GM21367 (cell line): Measurements from ENCODE around the gene PYM1.
"Not testable (repeated sequence)": the region's sequence is repeated elsewhere in the genome, so short reads cannot be mapped to it uniquely, and the experiment has no call there.

Experiments used
- ATAC-seq: cut with Tn5 transposase; IDR thresholded peaks from one replicate; pipeline ENCODE4 v1.9.1; 2021; ENCODE audit not compliant: unreplicated experiment

The PYM1 gene

DNA sequence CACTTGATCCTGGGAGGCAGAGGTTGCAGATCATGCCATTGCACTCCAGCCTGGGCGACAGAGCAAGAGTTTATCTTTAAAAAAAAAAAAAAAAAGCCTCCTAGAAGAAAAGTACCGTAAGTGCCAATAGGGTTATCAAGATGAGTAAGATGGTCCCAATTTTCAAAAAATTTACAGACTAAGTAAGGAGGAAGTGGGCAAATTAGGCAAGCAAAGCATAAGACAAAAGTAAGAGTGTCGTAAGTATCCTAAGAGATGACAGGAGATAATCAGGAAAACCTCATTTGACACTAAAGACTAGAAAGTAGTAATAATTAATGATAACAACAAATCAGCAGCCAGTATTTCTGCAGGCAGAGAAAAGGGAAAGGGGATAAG is 12.2 kb downstream of the PYM1 start:
- ATAC-seq, result no peak

DNA sequence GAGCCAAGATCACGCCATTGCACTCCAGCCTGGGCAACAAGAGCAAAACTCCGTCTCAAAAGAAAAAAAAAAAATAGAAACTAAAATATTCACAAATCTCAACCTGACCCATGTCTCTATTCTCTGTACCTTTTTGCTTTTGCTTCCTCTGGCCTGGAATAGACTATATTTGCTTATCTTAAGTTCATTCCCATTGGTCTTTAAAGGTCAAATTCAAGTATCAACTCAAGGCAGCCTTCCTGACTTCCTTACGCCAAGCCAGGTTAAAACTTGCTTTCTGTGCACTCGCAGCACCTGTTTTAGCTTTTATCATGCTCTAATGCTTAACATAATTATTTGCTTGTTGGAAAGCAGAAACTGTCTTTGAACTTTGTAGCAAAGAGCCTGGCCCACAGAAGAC is 14.8 kb downstream of the PYM1 start:
- no peak for ATAC-seq

DNA sequence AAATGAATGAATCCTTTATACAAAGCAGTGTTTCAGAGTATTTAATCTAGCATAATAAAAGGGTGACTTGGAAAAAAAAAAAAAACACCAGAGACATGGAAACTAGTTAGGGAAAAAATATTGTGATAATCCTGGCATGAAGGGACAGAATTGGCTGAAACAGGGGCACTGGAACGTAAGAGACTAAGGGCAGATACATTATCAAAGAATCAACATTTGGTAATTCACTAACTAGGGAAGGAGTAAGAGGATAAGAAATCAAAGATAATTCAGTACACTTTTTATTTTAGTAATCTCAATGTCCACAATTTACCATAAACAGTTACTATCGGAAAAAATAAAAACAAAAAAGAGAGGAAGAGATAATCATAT is 18.2 kb downstream of the PYM1 start:
- ATAC-seq, result no peak

DNA sequence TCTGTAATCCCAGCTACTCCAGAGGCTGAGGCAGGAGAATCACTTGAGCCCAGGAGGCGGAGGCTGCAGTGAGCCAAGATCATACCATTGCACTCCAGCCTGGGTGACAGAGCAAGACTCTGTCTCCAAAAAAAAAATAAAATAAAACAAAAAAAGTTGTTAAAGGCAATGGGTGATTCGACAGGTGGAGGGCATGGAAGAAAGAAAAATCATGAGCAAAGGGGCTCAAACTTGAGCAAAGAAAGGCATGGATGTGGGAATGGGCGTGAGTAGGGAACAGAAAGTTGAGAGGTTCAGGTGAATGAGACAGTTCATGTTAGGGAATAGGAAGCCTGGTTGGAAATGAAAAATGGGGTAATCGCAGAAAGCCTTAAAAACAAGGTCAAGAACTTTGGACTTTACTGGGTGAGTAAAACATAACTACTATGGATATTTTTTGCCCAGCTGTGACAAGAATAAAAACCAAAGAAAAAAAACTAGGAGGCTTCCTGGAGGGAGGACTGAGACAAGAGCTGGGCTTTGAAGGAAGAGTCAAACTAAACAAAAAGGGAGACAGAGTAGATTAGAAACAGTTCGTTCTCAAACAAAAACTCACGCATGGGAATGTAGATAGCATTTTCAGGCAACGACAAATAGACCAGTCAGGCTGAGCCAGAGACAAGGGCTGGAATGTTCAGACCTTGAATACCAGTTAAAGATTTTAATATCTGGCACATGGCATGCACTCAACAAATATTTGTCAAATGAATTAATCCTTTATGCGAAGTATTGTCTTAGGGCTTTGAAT is 18.8 kb downstream of the PYM1 start:
- no peak for ATAC-seq

DNA sequence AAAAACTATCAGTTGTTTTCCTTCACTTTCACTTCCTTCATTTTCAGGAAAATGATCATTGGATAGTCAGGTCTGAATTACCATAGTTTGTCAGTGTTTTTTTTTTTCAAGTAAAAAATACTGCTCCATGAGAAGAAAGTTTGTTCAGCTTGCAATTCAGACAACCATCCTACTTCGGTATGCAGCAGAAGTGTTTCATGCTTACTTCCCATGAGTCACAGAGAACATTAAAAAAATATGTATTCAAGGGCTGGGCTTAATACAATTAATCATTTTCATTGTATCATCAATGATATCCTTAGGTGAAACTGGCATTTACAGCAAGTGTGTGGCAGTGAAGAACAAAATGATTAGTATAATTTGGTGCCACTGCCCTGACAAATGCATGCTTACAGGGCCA is 21.6 kb downstream of the PYM1 start:
- ATAC-seq, result no peak

DNA sequence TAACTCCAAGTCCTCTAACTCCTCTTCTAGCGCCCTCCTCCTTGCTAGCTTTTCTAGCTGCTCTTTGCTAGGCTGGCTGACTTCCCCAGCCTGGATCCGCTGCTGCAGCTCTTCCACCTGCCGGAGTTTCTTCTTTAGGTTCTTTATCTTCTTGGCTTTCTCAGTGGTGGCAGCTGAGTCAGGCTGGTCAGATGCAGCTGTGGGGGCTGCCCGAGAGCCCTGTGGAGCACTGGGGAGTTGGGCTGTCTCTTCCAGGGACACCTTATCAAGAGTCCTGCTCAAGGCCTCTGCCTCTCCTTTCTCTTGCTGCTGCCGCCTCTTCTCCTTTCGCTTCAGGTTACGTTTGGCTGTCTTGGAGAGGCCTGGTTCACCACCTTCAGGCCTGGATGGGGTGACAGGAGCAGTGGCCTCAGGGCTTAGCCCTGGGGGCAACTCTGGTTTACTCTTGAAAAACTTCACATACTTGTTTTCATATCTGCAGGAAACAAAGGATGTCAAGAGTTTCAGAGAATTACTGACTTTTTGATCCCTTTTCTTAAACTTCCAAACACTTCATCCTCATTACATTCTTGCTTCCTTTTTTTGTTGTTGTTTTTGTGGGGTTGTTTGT is 25.7 kb downstream of the PYM1 start:
- no peak for ATAC-seq

DNA sequence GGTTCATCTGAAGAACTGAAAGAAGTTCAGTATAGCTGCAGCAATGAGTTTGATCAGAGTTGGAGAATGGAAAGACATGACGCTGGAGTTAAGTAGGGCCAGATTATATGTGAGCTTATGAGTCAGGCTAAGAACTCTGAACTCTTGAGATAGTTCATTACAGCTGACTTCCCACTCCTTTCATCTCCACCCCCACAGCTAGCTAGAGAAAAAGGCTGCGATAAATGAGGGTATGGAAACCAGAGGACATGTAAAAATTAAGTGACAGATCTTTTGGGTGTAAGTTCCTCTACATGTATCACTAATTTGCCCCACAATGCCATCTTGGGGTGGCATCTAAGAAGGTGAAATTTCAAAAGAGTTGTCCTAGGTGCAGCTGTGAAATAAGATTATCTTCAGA is 28.6 kb downstream of the PYM1 start:
- ATAC-seq, result no peak

DNA sequence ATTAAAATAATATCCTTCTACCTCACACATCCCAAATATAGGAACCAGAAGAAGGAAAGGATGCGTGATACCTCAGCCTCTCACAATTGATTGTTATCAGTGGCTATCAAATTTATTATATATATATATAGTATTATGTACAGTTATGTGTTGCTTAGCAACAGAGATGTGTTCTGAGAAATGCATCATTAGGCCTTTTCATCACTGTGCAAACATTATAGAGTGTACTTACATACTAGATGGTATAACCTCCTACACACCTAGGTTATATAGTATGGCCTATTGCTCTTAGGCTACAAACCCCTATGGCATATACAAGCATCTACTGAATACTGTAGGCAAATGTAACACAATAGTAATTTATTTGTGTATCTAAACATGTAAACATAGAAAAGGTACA is 34.0 kb downstream of the PYM1 start:
- ATAC-seq, result no peak

DNA sequence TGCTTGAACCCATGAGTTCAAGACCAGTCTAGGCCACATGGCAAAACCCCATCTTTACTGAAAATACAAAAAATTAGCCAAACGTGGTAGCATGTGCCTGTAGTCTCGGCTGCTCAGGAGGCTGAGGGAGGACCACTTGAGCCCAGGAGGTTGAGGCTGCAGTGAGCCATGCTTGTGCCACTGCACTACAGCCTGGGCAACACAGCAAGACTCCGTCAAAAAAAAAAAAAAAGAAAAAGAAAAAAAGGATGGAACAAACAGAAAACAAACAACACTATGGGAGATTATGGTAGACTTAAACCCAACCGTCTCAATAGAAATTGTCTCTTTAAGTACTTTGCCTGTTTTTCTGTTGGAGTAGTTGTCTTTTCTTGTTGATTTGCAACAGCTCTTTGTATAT is 36.4 kb downstream of the PYM1 start:
- no peak for ATAC-seq

DNA sequence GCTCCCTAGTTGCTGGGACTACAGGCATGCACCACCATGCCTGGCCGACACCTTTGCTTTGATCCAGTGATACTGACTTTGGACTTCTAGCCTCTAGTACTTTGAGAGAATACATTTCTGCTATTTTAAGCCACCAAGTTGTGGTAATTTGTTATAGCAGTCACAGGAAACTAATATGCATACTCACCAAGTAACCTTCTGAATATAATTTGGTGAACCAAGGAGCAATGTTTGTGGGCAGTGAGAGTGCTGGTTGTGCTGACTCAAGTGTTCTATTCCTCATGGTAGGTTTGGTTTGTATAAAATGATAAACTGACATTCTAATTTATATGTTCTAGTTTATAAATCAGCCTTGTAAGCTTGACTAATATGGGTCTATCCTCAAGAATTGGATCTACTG is 42.6 kb downstream of the PYM1 start:
- no peak for ATAC-seq

DNA sequence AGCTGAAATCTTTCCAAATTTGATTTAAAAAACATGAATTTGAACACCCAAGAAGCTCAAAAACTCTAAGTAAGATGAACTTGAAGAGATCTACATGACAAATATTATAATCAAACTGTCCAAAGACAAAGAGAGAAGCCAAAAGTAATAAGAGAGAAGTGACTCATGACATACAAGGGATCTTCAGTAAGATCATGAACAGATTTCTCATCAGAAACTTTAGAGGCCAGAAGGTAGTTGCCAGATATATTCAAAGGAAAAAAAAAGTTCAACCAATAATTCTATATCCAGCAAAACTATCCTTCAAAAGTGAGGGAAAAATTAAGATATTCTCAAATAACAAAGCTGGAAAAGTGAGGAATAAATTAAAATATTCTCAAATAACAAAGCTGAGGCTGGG is 49.9 kb downstream of the PYM1 start:
- ATAC-seq, result no peak

DNA sequence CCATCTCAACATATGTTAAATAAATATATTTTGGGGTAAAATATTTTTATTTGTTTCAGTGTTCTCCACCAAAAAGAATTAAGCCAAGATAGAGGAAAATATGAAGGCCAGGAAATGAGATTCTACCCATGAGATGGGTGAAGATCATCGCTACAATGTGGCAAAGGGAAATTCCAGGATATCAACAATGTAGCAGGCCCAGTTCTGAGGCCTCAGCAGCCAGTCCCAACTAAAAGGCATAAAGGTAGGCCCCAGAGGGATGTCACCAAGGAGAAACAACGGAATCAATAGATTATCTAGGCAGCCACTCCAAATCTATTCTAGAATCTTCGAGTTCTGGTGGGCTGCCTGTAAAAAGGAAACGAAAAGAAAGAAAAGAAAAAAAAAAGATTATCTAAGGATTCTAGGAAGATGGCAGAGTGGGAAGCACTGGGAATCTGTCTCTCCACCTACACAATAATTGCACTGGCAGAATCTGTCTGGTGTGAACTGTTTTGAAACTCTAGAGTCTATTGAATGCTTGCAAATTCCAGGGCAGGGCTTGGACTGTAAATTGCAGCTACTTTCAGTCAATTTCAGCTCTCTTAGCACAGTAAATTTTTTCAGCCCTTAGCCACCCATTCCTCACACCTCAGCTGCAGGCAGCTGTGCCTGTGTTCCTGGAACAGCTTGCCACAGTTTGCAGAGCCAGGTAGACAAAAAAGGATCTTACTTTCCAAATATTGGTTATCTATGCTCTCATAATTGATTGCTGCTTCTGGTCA is 51.8 kb downstream of the PYM1 start:
- no peak for ATAC-seq

DNA sequence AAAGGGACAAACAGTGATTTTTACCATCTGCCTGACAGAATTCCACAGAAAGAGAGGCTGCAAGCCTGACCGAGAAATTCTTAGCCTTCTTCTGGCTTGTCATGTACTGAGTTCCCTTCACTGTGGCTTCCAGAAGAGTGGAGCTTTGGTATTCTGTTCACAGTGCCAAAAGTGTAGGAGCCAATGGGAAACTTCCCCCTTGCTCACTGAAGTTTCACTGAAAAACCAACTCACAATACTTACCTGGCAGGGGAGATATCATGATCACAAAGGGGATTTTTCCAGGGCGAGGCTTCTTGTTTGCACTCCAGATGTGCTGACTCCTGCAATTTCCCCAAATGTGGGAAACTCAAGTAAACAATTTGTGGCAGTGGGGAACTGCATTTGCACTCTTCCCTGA is 53.3 kb downstream of the PYM1 start:
- no peak for ATAC-seq

DNA sequence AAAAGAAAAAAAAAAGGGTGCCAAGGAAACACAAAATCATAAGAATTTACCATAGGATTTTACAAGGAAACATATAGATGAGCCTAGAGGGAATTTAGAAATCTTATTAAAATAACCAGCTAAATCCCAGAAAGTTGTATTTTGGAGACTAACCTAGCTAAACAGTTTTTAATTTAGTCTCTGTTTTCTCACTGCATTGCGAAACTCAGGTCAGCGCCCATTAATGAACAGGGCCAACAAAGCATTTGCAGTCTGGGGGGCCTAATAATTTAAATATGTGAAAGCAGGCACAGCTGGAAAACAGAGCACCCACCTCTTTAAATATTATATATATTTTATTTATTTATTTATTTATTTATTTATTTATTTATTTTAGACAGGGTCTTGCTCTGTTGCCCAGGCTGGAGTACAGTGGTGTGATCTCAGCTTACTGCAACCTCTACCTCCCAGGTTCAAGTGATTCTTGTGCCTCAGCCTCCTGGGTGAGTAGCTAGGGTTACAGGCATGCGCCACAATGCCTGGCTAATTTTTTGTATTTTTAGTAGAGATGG is 61.2 kb downstream of the PYM1 start:
- not testable (repeated sequence) for ATAC-seq

DNA sequence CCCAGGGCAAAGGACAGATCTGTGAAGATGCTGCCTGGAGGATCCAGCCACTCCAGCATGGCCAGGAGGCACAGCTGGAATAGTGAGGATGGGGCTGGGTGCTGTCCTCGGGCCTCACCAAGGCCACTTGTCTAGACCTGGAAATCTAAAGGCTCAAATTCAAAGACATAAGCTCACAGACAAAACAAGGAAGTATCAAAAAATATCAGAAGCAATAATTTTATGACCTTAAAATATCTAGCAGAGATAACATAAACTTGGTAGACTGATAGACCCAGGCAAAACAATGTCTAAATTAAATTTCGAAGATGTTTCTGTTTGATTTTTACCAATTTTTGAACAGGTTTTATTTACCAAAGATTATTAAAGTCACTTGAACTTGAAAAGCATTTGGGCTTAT is 62.4 kb downstream of the PYM1 start:
- ATAC-seq, result no peak

DNA sequence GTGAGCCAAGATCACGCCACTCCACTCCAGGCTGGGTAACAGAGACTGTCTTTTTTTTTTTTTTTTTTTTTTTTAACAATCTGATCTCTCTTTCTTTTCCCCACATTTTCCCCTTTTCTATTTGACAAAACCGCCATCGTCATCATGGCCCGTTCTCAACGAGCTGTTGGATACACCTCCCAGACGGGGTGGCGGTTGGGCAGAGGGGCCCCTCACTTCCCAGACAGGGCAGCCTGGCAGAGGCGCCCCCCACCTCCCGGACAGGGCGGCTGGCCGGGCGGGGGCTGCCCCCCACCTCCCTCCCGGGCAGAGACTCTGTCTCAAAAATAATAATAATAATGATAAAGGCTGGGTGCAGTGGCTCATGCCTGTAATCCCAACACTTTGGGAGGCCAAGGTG is 64.8 kb downstream of the PYM1 start:
- not testable (repeated sequence) for ATAC-seq

DNA sequence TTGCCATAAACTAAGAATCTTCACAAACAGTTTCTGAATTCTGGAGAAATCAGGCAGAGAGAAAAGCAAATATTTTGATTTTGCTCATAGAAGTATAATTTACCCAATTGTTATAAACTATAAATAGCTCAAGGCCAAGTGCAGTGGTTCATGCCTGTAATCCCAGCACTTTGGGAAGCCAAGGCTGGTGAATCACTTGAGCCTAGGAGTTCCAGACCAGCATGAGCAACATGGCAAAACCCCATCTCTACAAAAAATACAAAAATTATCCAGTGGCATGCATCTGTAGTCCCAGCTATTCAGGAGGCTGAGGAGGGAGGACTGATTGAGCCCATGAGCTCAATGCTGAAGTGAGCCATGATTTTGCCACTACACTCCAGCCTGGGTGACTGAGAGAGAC is 65.4 kb downstream of the PYM1 start:
- ATAC-seq, result no peak

DNA sequence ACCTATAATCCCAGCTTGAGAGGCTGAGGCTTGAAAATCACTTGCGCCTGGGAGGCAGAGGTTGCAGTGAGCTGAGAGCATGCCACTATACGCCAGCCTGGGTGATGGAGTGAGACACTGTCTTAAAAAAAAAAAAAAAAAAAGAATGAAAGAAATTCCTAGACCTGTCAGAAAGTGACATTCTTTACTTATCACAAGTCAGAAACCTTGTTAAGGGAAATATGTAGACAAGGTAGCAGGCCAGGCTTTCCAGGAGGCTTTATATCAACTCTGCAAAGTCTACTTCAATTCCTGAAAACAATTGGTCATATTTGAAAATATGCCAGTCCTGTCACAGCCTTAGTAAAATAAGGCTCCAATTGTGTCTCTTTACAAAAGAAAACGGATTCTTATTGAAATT is 65.8 kb downstream of the PYM1 start:
- ATAC-seq, result no peak

DNA sequence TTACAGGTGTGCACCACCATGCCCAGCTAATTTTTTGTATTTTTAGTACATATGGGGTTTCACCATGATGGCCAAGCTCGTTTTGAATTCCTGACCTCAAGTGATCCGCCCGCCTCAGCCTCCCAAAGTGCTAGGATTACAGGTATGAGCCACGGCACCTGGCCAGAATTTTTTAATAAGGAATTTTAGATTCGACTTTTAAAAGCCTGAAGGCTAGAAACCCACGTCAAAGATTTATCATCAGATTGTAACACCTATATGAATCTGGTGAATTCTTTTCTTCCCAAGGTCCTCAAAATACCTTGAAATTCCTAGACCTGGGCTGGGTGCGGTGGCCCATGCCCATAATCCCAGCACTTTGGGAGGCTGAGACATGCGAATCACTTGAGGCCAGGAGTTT is 66.3 kb downstream of the PYM1 start:
- ATAC-seq, result no peak

DNA sequence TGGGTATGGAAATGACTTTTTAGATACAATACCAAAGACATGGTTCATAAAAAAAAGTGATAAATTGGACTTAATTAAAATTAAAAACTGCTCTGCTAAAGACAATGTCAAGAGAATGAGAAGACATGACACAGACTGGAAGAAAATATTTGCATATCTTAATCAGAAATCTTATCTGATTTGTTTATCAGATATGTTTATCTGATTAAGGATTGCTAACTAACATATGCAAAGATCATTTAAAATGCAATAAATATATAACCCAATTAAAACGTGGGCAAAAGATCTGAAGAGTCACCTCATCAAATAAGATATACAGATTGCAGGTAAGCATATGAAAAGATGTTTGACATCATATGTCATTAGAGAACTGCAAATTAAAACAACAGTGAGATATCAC is 75.0 kb downstream of the PYM1 start:
- no peak for ATAC-seq
